D721Med (cell line): ENCODE results near the gene CCR5AS.

Source experiments
- DNase-seq: peaks from one replicate; pipeline ENCODE4 v3.0.0; 2011; ENCODE audit warnings: low spot score; ENCODE audit not compliant: insufficient read length
- FAIRE-seq: peaks from 2 replicates; lab custom pipeline; 2011; peaks lifted over from hg19 to GRCh38; lab: Jason Lieb, UNC
- CTCF ChIP-seq: IDR thresholded peaks from 2 replicates; pipeline ENCODE4 v1.5.1; 2012; ENCODE audit warnings: mild to moderate bottlenecking, control low read depth; ENCODE audit not compliant: insufficient read depth; ENCODE audit errors: missing control alignments

CCR5AS gene

GRCh38 chr3:46353647-46354410 is 53.0 kb downstream of the CCR5AS start, which contains the start of gene CCR2:
CCR2 (plus strand) TSS chr3:46354111; CDS start chr3:46357528, 3,417 bp downstream.
- FAIRE-seq (no peak), DNase-seq (no peak)
- TF ChIP-seq CTCF: no peak

- DNase-seq: no peak
- no peak for TF ChIP-seq CTCF
- FAIRE-seq: no peak
Measured at GRCh38 chr3:46353090-46353489, 53.8 kb downstream of the CCR5AS start.

GRCh38 chr3:46351646-46352045 is 55.2 kb downstream of the CCR5AS start:
- no peak for DNase-seq
- TF ChIP-seq CTCF: no peak
- no peak for FAIRE-seq

- DNase-seq (no peak), FAIRE-seq (no peak)
- TF ChIP-seq CTCF: no peak
Measured at GRCh38 chr3:46350262-46350565, 56.7 kb downstream of the CCR5AS start.

GRCh38 chr3:46349484-46350261 is 57.2 kb downstream of the CCR5AS start:
- no peak for FAIRE-seq
- no peak for TF ChIP-seq CTCF
- DNase-seq: no peak

- no peak for DNase-seq
- no peak for FAIRE-seq
- TF ChIP-seq CTCF: no peak
Measured at GRCh38 chr3:46348823-46349482, 57.9 kb downstream of the CCR5AS start.
